C4-2B (cell line): ENCODE results near the gene TTC13.

Source experiments
- ZFX ChIP-seq: fragments of 450-650 bp; IDR thresholded peaks from 2 replicates; pipeline ENCODE4 v1.6.1; 2017
- TF ChIP-seq, protein P1 (sequence below): fragments of 450-650 bp; conservative IDR thresholded peaks from 2 replicates; pipeline ENCODE4 v1.5.1; 2017; ENCODE audit warnings: mild to moderate bottlenecking

DNA sequence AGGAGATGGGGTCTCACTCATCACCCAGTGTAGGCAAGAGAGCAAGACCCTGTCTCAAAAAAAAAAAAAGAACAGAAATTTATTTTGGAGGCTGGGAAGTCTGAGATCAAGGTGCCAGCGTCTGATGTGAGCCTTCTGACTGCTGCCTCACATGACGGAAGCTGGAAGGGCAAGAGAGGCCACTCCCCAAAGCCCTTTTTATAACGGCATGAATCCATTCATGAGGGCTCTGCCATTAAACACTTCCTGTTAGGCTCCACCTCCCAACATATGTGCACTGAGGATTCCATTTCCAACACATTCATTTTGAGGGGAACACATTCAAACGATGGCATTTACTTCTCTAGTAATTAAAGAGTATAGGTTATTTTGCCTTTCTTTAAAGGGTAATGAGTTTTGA is 59.5 kb downstream of the TTC13 start:
- TF ChIP-seq, protein P1, sequence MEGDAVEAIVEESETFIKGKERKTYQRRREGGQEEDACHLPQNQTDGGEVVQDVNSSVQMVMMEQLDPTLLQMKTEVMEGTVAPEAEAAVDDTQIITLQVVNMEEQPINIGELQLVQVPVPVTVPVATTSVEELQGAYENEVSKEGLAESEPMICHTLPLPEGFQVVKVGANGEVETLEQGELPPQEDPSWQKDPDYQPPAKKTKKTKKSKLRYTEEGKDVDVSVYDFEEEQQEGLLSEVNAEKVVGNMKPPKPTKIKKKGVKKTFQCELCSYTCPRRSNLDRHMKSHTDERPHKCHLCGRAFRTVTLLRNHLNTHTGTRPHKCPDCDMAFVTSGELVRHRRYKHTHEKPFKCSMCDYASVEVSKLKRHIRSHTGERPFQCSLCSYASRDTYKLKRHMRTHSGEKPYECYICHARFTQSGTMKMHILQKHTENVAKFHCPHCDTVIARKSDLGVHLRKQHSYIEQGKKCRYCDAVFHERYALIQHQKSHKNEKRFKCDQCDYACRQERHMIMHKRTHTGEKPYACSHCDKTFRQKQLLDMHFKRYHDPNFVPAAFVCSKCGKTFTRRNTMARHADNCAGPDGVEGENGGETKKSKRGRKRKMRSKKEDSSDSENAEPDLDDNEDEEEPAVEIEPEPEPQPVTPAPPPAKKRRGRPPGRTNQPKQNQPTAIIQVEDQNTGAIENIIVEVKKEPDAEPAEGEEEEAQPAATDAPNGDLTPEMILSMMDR = no peak
- no peak for TF ChIP-seq ZFX
